Left lung (tissue), 10 donors: ENCODE measurements around the gene TMEM134. TPM values are rescaled to one million over a fixed set of nuclear protein-coding genes. Genes with fewer than 3 reads are reported as not detected.
"Not testable (repeated sequence)": the region's sequence is repeated elsewhere in the genome, so short reads cannot be mapped to it uniquely, and the experiment has no call there.

Experiments
- ATAC-seq: fragments of 200-7000 bp; cut with Tn5 transposase; one replicate; pipeline ENCODE4 v1.9.1; 2020; ENCODE audit warnings: moderate library complexity
- DNase-seq, 4 donors: peaks; one replicate each; pipeline ENCODE4 v3.0.0-alpha.2; 2013 to 2020
- H3K27ac ChIP-seq, 2 donors: fragments of 200-600 bp; sonication (generic) in 1 of 2; one replicate each; pipeline versions ENCODE4 v1.5.0 to v1.8.0; 2020 to 2021
- H3K27me3 ChIP-seq, 2 donors: fragments of 200-600 bp; sonication (generic) in 1 of 2; one replicate each; pipeline versions ENCODE4 v1.5.0 to v1.8.0; 2020 to 2021
- H3K36me3 ChIP-seq, 2 donors: fragments of 200-600 bp; sonication (generic) in 1 of 2; one replicate each; pipeline versions ENCODE4 v1.5.0 to v1.8.0; 2020 to 2021
- H3K4me1 ChIP-seq, 2 donors: fragments of 200-600 bp; one replicate each; pipeline ENCODE4 v1.8.0; 2021
- H3K4me3 ChIP-seq, 2 donors: fragments of 200-600 bp; sonication (generic) in 1 of 2; one replicate each; pipeline versions ENCODE4 v1.5.0 to v1.8.0; 2020 to 2021; ENCODE audit warnings: mild to moderate bottlenecking in 1 of 2
- H3K9me3 ChIP-seq, 2 donors: fragments of 200-600 bp; sonication (generic) in 1 of 2; one replicate each; pipeline versions ENCODE4 v1.5.0 to v1.8.0; 2020 to 2021
- CTCF ChIP-seq, 2 donors: fragments of 200-600 bp; sonication (generic) in 1 of 2; IDR thresholded peaks; one replicate each; pipeline versions ENCODE4 v1.5.0 to v1.8.0; 2021; ENCODE audit warnings: antibody characterized with exemption in 2 of 2
- intact Hi-C, 2 donors: fragments of 100-400 bp; cut with DNase I; formaldehyde crosslinking; loops; one replicate each; pipeline versions ENCODE4 v1.11.2 to v1.14.2; 2022
- polyA plus RNA-seq, 6 donors: library from polyadenylated mRNA; unstranded; fragments of 120-200 nt; gene quantifications; one replicate each; pipeline ENCODE4 v1.2.1, GENCODE V29; 2013; ENCODE audit not compliant: insufficient read length in 6 of 6
- total RNA-seq, 2 donors: library from RNA; stranded (reverse); fragmentation: NEBNext Ultra II Directional; extraction: Animal tissue kit (Norgen Biotek cat#: 25700); gene quantifications; one replicate each; pipeline ENCODE4 v1.2.1, GENCODE V29; 2021
- donor health status: DM: no; HTN: yes; CAD: no.
- donor health status: DM: no; HTN: no; CAD: no.

The TMEM134 gene
- total and polyA plus RNA-seq, 8 donors: 33.4 to 51.8 (median 44.7) TPM

GRCh38 chr11:67429038-67429668, 39.9 kb downstream of the TMEM134 start:
- DNase-seq (no peak), ATAC-seq (no peak)
- H3K4me3 ChIP-seq: peak overlapping the region; percentile 71 to 90
- no peaks in the 10 kb centered on the region for H3K27me3 ChIP-seq
- no peaks in the 10 kb centered on the region for H3K9me3 ChIP-seq
- H3K36me3 ChIP-seq: peaks cover 0 to 48% of the 10 kb centered on the region in 2 donors
- H3K4me1 ChIP-seq: peaks cover 12 to 19% of the 10 kb centered on the region in 2 donors
- peak overlapping the region in 1 of 2 donors; percentile 80 for H3K27ac ChIP-seq
- TF ChIP-seq CTCF (IDR thresholded peaks at IDR 0.05): no peak
- intact Hi-C loops: no loop called here

GRCh38 chr11:67428052-67429001, 40.7 kb downstream of the TMEM134 start, which contains the start of gene RPS6KB2:
Gene RPS6KB2, plus strand, starts transcription at chr11:67428494. Its CDS starts 52 bp downstream, at chr11:67428546.
- H3K36me3 ChIP-seq: peaks cover 0 to 39% of the 10 kb centered on the region in 2 donors
- peak within 1 kb of the TSS; percentile 71 to 90 for H3K4me3 ChIP-seq
- H3K9me3 ChIP-seq: no peaks in the 10 kb centered on the region
- DNase-seq: peak; percentile 98 to 99 (median 98)
- H3K27me3 ChIP-seq: no peaks in the 10 kb centered on the region
- H3K27ac ChIP-seq: peak within 1 kb of the TSS; percentile 80 to 82
- intact Hi-C loops: no loop called here
- ATAC-seq: peak; percentile 96
- peaks cover 12 to 19% of the 10 kb centered on the region in 2 donors for H3K4me1 ChIP-seq
- TF ChIP-seq CTCF (IDR thresholded peaks at IDR 0.05): no peak

GRCh38 chr11:67427364-67427859, 41.6 kb downstream of the TMEM134 start:
- H3K27ac ChIP-seq: peak overlapping the region; percentile 80 to 82
- DNase-seq, intact Hi-C loops, H3K27me3 ChIP-seq, H3K9me3 ChIP-seq: not testable (repeated sequence)
- peaks cover 12 to 19% of the 10 kb centered on the region in 2 donors for H3K4me1 ChIP-seq
- peak; percentile 3 for ATAC-seq
- H3K36me3 ChIP-seq: peaks cover 0 to 30% of the 10 kb centered on the region in 2 donors
- peak overlapping the region; percentile 71 to 90 for H3K4me3 ChIP-seq

GRCh38 chr11:67423891-67424613, 45.0 kb downstream of the TMEM134 start:
- no peak for ATAC-seq
- Histone ChIP-seq H3K27me3 (no peaks in the 10 kb centered on the region), H3K36me3 (no peaks in the 10 kb centered on the region), H3K27ac (no peak overlapping the region), H3K9me3 (no peaks in the 10 kb centered on the region), H3K4me3 (no peak overlapping the region), H3K4me1 (peaks cover 11 to 32% of the 10 kb centered on the region in 2 donors)
- no peak for DNase-seq
- intact Hi-C loops: no loop called here
- TF ChIP-seq CTCF (IDR thresholded peaks at IDR 0.05): no peak

GRCh38 chr11:67423466-67423865, 45.6 kb downstream of the TMEM134 start:
- DNase-seq (no peak), ATAC-seq (no peak)
- Histone ChIP-seq H3K4me3 (no peak overlapping the region), H3K4me1 (peaks cover 9 to 35% of the 10 kb centered on the region in 2 donors), H3K27me3 (peaks cover 0 to 5% of the 10 kb centered on the region in 2 donors), H3K9me3 (no peaks in the 10 kb centered on the region), H3K36me3 (no peaks in the 10 kb centered on the region), H3K27ac (no peak overlapping the region)
- TF ChIP-seq CTCF (IDR thresholded peaks at IDR 0.05): no peak
- intact Hi-C loops: no loop called here
